K562 (cell line): ENCODE measurements around the gene SYNPO2. TPM values are rescaled to one million over a fixed set of nuclear protein-coding genes. Genes with fewer than 3 reads are reported as not detected.

Source experiments
- ATAC-seq: fragments of 200-7000 bp; cut with Tn5 transposase; 3 replicates; pipeline ENCODE4 v1.9.1; 2020; ENCODE audit warnings: moderate library complexity
- BruUV-seq: library from RNA; stranded (reverse); fragments of 400-500 nt; replicated peaks from 2 replicates; lab custom pipeline; 2021; lab: Mats Ljungman, UMichigan
- CTCF ChIA-PET: fragments of 300-600 bp; formaldehyde crosslinking; extraction: SDS; loops from one replicate; lab custom pipeline; 2021; ENCODE audit warnings: low intra/inter-chr PET ratio; lab: Yijun Ruan, JAX
- POLR2A ChIA-PET: fragments of 300-600, 350-650 bp; sonication (Branson Sonifier 250); formaldehyde crosslinking; extraction: SDS; loops from one replicate; lab custom pipeline; 2021; ENCODE audit warnings: antibody characterized with exemption, inconsistent platforms; lab: Yijun Ruan, JAX
- DNase-seq, 4 experiments: peaks; one replicate each; pipeline versions ENCODE4 v3.0.0 to v3.0.0-alpha.2; 2011 to 2018; ENCODE audit warnings: low spot score in 3 of 4, mixed read lengths in 3 of 4; ENCODE audit errors: extremely low read depth in 1 of 4
- FAIRE-seq: peaks from 2 replicates; lab custom pipeline; 2011; peaks lifted over from hg19 to GRCh38; lab: Jason Lieb, UNC
- H2AFZ ChIP-seq: 2 replicates; pipeline ENCODE4 v1.6.0; 2011; ENCODE audit warnings: low read depth, low read length, control low read depth, inconsistent platforms
- H3K27ac ChIP-seq: fragments of 200-600 bp; 3 replicates; pipeline ENCODE4 v1.8.0; 2011; ENCODE audit warnings: low read depth, mild to moderate bottlenecking, control low read depth, inconsistent platforms, low read length, moderate library complexity, mixed read lengths; ENCODE audit errors: extremely low read depth
- H3K27me3 ChIP-seq, 2 experiments: fragments of 300-600 bp in 1 of 2; 2 replicates in 1 of 2; 3 replicates in 1 of 2; pipeline versions ENCODE4 v1.6.0 to v1.8.0; 2011; ENCODE audit warnings: inconsistent platforms in 2 of 2, low read length in 2 of 2, mild to moderate bottlenecking in 1 of 2, mixed read lengths in 1 of 2, moderate library complexity in 1 of 2; ENCODE audit not compliant: control insufficient read depth in 2 of 2, insufficient read depth in 2 of 2
- H3K36me3 ChIP-seq: fragments of 300-600 bp; 3 replicates; pipeline ENCODE4 v1.8.0; 2011; ENCODE audit warnings: mild to moderate bottlenecking, low read length, inconsistent platforms; ENCODE audit not compliant: control insufficient read depth, insufficient read depth
- H3K4me1 ChIP-seq, 2 experiments: fragments of 200-600 bp in 1 of 2; replicated peaks in 1 of 2; 2 replicates in 1 of 2; 3 replicates in 1 of 2; pipeline versions ENCODE4 v1.5.1 to v1.8.0; 2011; ENCODE audit warnings: inconsistent platforms in 2 of 2, low read length in 2 of 2, mild to moderate bottlenecking in 1 of 2, mixed read lengths in 1 of 2, moderate library complexity in 1 of 2; ENCODE audit not compliant: control insufficient read depth in 2 of 2, insufficient read depth in 2 of 2
- H3K4me2 ChIP-seq: 2 replicates; pipeline ENCODE4 v1.6.1; 2011; ENCODE audit warnings: low read length, control low read depth, inconsistent platforms, mixed read lengths; ENCODE audit not compliant: insufficient read depth
- H3K4me3 ChIP-seq: fragments of 200-600 bp; sonication (generic), shearing (Covaris generic); 2 replicates; pipeline ENCODE4 v1.5.1; 2016; ENCODE audit warnings: control low read depth, inconsistent platforms
- H3K79me2 ChIP-seq: fragments of 200-600 bp; 3 replicates; pipeline ENCODE4 v1.8.0; 2011; ENCODE audit warnings: low read length, inconsistent platforms; ENCODE audit not compliant: control insufficient read depth, insufficient read depth
- H3K9ac ChIP-seq, 2 experiments: 2 replicates each; pipeline versions ENCODE4 v1.6.0 to v1.6.1; 2011; ENCODE audit warnings: low read depth in 2 of 2, low read length in 2 of 2, control low read depth in 1 of 2, inconsistent platforms in 1 of 2, mild to moderate bottlenecking in 1 of 2, mixed read lengths in 1 of 2; ENCODE audit not compliant: insufficient read depth in 1 of 2
- H3K9me1 ChIP-seq: one replicate; pipeline ENCODE4 v1.6.0; 2011; ENCODE audit warnings: inconsistent platforms, mild to moderate bottlenecking, low read length, moderate library complexity; ENCODE audit not compliant: control insufficient read depth, insufficient read depth
- H3K9me3 ChIP-seq: replicated peaks from 2 replicates; pipeline ENCODE4 v1.5.1; 2011; ENCODE audit warnings: low read depth, low read length, inconsistent platforms; ENCODE audit not compliant: control insufficient read depth, insufficient read depth
- H4K20me1 ChIP-seq: replicated peaks from 2 replicates; pipeline ENCODE4 v1.6.1; 2011; ENCODE audit warnings: low read length, inconsistent platforms, mixed read lengths; ENCODE audit not compliant: control insufficient read depth, insufficient read depth
- CXXC5 ChIP-seq: fragments of 250-450 bp; sonication (Bioruptor Pico); IDR thresholded peaks from 2 replicates; pipeline ENCODE4 v1.8.0; 2022; ENCODE audit warnings: inconsistent platforms, mild to moderate bottlenecking, moderate library complexity
- MECOM ChIP-seq: fragments of 250-450 bp; sonication (Bioruptor Pico); IDR thresholded peaks from 2 replicates; pipeline ENCODE4 v1.8.0; 2022; ENCODE audit warnings: inconsistent platforms
- PHF20 ChIP-seq: fragments of 450-650 bp; IDR thresholded peaks from 2 replicates; pipeline ENCODE4 v1.6.1; 2018; ENCODE audit not compliant: partially characterized antibody
- PTBP1 ChIP-seq: fragments of 200-400 bp; formaldehyde crosslinking; IDR thresholded peaks from 2 replicates; pipeline ENCODE4 v1.6.1; 2017; ENCODE audit warnings: low read depth, low read length
- RFX7 ChIP-seq: fragments of 250-450 bp; sonication (Bioruptor Pico); IDR thresholded peaks from 2 replicates; pipeline ENCODE4 v1.5.1; 2021; ENCODE audit warnings: mild to moderate bottlenecking
- SMC3 ChIP-seq: conservative IDR thresholded peaks from 2 replicates; pipeline ENCODE4 v1.6.1; 2011; ENCODE audit warnings: low read depth, low read length, improper control_type of control experiment; ENCODE audit not compliant: insufficient read depth
- ZC3H11A ChIP-seq: IDR thresholded peaks from 2 replicates; pipeline ENCODE4 v1.6.1; 2012; ENCODE audit warnings: low read depth, low read length, improper control_type of control experiment
- ZNF140 ChIP-seq: fragments of 250-450 bp; sonication (Bioruptor Pico); IDR thresholded peaks from 2 replicates; pipeline ENCODE4 v1.8.0; 2021; ENCODE audit warnings: moderate library complexity, mild to moderate bottlenecking, inconsistent platforms
- ZNF655 ChIP-seq: fragments of 250-450 bp; sonication (Bioruptor Pico); IDR thresholded peaks from 2 replicates; pipeline ENCODE4 v1.5.0; 2021
- ZNF785 ChIP-seq: fragments of 250-450 bp; sonication (Bioruptor Pico); IDR thresholded peaks from 2 replicates; pipeline ENCODE4 v1.4.0; 2020; ENCODE audit warnings: mild to moderate bottlenecking
- WGBS: fragments of 100-300 bp; shearing (Covaris generic); methylation state at CpG from one replicate; pipeline ENCODE4 v1.1.6; 2016; ENCODE audit warnings: low coverage, mixed read lengths; ENCODE audit not compliant: insufficient coverage; ENCODE audit errors: missing lambda C conversion rate; 5-methylcytosine and 5-hydroxymethylcytosine counted together
- in situ Hi-C: fragments of 300-500 bp; cut with MboI; formaldehyde crosslinking; loops from 4 replicates; pipeline ENCODE4 v1.15.0; 2018; ENCODE audit warnings: inconsistent platforms, mixed read lengths
- intact Hi-C: fragments of 100-400 bp; cut with micrococcal nuclease; formaldehyde crosslinking; loops from 2 replicates; pipeline ENCODE4 v1.14.2; 2022
- polyA plus RNA-seq, 8 experiments: library from polyadenylated mRNA; depleted of rRNA in 4 of 8; stranded (reverse) in 5 of 8; unstranded in 3 of 8; fragments of >200 nt; fragmentation: Nextera tagmentation in 2 of 8; fragmentation: Illumina TruSeq in 1 of 8; extraction: Ambion mirVana in 2 of 8; extraction: Trizol in 1 of 8; gene quantifications; 2 replicates each; pipeline versions ENCODE4 v1.2.1 to v1.2.3, GENCODE V29; 2011 to 2014; ENCODE audit warnings: inconsistent platforms in 1 of 8, missing spikeins in 1 of 8
- total RNA-seq, 7 experiments: library from RNA; depleted of rRNA in 6 of 7; stranded (reverse); fragments of >200 nt in 6 of 7; fragmentation: Illumina TruSeq in 2 of 7; extraction: Trizol in 2 of 7; gene quantifications; 2 replicates each; pipeline versions ENCODE4 v1.2.1 to v1.2.3, GENCODE V29; 2011 to 2021; ENCODE audit warnings: low replicate concordance in 1 of 7
- TF ChIP-seq, protein P1 (sequence below): fragments of 200-600 bp; sonication (generic); IDR thresholded peaks from one replicate; pipeline ENCODE4 v1.6.1; 2012; ENCODE audit warnings: mild to moderate bottlenecking, low read depth, low read length, inconsistent platforms

The SYNPO2 gene
- total and polyA plus RNA-seq, 9 of the 15 experiments (the other 6 are each of a cell fraction or from before 2014, with no cell fraction given): 0.03 to 0.18 TPM; not detected in 7

DNA sequence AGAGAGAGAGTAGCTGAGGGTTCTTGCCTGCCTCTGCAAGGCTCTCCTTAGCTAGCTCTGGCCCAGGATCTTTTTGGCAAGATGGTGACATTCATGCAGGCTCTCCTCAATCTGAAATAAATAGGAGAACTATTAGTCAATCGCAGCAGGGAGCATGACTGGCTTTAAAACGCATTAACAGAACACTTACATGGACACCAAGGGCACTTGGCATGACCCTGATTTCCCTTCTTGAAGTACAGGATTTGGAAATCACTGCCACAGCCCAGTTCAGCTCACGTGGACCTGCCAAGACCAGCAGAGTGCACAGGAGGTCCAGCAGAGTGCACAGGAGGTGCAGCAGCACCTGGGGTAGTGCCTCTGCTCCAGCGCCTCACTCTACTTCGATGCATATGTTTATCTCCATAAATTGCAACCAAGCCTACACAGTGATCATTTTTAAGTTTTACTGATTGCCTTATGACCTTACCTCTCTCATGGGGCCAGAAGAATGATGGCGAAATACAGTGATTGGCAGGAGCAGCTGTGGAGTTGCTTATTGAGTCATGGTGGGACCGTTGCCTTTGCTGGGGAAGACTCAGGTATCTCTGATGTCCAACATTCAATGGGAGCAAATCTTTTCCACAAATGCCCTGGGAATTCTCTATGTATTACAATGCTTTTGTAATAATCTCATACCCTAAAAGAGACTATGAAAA, 122.4 kb downstream of the SYNPO2 start:
- no peak for TF ChIP-seq PHF20
- no peak for TF ChIP-seq MECOM (CRISPR knock-in tag)
- TF ChIP-seq PTBP1: no peak
- TF ChIP-seq ZC3H11A: no peak
- TF ChIP-seq, protein P1, sequence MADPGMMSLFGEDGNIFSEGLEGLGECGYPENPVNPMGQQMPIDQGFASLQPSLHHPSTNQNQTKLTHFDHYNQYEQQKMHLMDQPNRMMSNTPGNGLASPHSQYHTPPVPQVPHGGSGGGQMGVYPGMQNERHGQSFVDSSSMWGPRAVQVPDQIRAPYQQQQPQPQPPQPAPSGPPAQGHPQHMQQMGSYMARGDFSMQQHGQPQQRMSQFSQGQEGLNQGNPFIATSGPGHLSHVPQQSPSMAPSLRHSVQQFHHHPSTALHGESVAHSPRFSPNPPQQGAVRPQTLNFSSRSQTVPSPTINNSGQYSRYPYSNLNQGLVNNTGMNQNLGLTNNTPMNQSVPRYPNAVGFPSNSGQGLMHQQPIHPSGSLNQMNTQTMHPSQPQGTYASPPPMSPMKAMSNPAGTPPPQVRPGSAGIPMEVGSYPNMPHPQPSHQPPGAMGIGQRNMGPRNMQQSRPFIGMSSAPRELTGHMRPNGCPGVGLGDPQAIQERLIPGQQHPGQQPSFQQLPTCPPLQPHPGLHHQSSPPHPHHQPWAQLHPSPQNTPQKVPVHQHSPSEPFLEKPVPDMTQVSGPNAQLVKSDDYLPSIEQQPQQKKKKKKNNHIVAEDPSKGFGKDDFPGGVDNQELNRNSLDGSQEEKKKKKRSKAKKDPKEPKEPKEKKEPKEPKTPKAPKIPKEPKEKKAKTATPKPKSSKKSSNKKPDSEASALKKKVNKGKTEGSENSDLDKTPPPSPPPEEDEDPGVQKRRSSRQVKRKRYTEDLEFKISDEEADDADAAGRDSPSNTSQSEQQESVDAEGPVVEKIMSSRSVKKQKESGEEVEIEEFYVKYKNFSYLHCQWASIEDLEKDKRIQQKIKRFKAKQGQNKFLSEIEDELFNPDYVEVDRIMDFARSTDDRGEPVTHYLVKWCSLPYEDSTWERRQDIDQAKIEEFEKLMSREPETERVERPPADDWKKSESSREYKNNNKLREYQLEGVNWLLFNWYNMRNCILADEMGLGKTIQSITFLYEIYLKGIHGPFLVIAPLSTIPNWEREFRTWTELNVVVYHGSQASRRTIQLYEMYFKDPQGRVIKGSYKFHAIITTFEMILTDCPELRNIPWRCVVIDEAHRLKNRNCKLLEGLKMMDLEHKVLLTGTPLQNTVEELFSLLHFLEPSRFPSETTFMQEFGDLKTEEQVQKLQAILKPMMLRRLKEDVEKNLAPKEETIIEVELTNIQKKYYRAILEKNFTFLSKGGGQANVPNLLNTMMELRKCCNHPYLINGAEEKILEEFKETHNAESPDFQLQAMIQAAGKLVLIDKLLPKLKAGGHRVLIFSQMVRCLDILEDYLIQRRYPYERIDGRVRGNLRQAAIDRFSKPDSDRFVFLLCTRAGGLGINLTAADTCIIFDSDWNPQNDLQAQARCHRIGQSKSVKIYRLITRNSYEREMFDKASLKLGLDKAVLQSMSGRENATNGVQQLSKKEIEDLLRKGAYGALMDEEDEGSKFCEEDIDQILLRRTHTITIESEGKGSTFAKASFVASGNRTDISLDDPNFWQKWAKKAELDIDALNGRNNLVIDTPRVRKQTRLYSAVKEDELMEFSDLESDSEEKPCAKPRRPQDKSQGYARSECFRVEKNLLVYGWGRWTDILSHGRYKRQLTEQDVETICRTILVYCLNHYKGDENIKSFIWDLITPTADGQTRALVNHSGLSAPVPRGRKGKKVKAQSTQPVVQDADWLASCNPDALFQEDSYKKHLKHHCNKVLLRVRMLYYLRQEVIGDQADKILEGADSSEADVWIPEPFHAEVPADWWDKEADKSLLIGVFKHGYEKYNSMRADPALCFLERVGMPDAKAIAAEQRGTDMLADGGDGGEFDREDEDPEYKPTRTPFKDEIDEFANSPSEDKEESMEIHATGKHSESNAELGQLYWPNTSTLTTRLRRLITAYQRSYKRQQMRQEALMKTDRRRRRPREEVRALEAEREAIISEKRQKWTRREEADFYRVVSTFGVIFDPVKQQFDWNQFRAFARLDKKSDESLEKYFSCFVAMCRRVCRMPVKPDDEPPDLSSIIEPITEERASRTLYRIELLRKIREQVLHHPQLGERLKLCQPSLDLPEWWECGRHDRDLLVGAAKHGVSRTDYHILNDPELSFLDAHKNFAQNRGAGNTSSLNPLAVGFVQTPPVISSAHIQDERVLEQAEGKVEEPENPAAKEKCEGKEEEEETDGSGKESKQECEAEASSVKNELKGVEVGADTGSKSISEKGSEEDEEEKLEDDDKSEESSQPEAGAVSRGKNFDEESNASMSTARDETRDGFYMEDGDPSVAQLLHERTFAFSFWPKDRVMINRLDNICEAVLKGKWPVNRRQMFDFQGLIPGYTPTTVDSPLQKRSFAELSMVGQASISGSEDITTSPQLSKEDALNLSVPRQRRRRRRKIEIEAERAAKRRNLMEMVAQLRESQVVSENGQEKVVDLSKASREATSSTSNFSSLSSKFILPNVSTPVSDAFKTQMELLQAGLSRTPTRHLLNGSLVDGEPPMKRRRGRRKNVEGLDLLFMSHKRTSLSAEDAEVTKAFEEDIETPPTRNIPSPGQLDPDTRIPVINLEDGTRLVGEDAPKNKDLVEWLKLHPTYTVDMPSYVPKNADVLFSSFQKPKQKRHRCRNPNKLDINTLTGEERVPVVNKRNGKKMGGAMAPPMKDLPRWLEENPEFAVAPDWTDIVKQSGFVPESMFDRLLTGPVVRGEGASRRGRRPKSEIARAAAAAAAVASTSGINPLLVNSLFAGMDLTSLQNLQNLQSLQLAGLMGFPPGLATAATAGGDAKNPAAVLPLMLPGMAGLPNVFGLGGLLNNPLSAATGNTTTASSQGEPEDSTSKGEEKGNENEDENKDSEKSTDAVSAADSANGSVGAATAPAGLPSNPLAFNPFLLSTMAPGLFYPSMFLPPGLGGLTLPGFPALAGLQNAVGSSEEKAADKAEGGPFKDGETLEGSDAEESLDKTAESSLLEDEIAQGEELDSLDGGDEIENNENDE: no peak
- no peak for TF ChIP-seq SMC3
- TF ChIP-seq ZNF655 (CRISPR knock-in tag): no peak
- no peak for TF ChIP-seq RFX7
- no peak for TF ChIP-seq CXXC5 (CRISPR knock-in tag)
- no peak for TF ChIP-seq ZNF785
- TF ChIP-seq ZNF140 (CRISPR knock-in tag): no peak
- intact Hi-C loops (no loop called here), in situ Hi-C loops (no loop called here)
- Histone ChIP-seq H3K79me2 (no peaks in the 10 kb centered on the region), H3K4me3 (no peak overlapping the region), H3K9me1 (no peaks in the 10 kb centered on the region), H3K27ac (no peak overlapping the region), H2AFZ (no peak overlapping the region), H3K27me3 (no peaks in the 10 kb centered on the region), H3K4me2 (no peak overlapping the region), H3K36me3 (no peaks in the 10 kb centered on the region), H3K9me3 (no peaks in the 10 kb centered on the region), H3K4me1 (no peaks in the 10 kb centered on the region), H3K9ac (no peak overlapping the region), H4K20me1 (no peaks in the 10 kb centered on the region)
- POLR2A ChIA-PET: interaction anchor here (0.5 kb wide), 1 partner anchor 20 kb away, joined by 5 read pairs; no protein-coding TSS in a partner anchor
- no peak for DNase-seq
- no TSS peak for BruUV-seq
- CTCF ChIA-PET: no interaction called here
- 0% methylated on average over 7 of the region's 7 CpGs for WGBS
- no peak for ATAC-seq
- FAIRE-seq: no peak
